GM23338 (cell line): ENCODE measurements around the gene BAIAP2. TPM values are rescaled to one million over a fixed set of nuclear protein-coding genes. Genes with fewer than 3 reads are reported as not detected.

Experiments used
- ATAC-seq: fragments of 200-7000 bp; cut with Tn5 transposase; 3 replicates; pipeline ENCODE4 v1.9.1; 2020
- DNase-seq: peaks from one replicate; pipeline ENCODE4 v3.0.0-alpha.2; 2015; ENCODE audit warnings: low spot score
- H2AFZ ChIP-seq: fragments of 200-600 bp; sonication (generic); 2 replicates; pipeline ENCODE4 v1.8.0; 2016; ENCODE audit warnings: antibody characterized with exemption, mild to moderate bottlenecking, moderate library complexity
- H3F3A ChIP-seq: fragments of 200-600 bp; sonication (generic); replicated peaks from 2 replicates; pipeline ENCODE4 v1.8.0; 2017; ENCODE audit warnings: antibody characterized with exemption, mixed run types, low read depth
- H3K27ac ChIP-seq: fragments of 200-600 bp; sonication (generic); 2 replicates; pipeline ENCODE4 v1.6.1; 2016; ENCODE audit warnings: low read depth
- H3K27me3 ChIP-seq: fragments of 200-600 bp; sonication (generic); 2 replicates; pipeline ENCODE4 v1.8.0; 2016; ENCODE audit warnings: mild to moderate bottlenecking, mixed run types, moderate library complexity; ENCODE audit not compliant: insufficient read depth
- H3K36me3 ChIP-seq: fragments of 200-600 bp; sonication (generic); 2 replicates; pipeline ENCODE4 v1.8.0; 2016; ENCODE audit warnings: mild to moderate bottlenecking; ENCODE audit not compliant: insufficient read depth
- H3K4me1 ChIP-seq: fragments of 200-600 bp; sonication (generic); 2 replicates; pipeline ENCODE4 v1.8.0; 2016; ENCODE audit warnings: mild to moderate bottlenecking, moderate library complexity; ENCODE audit not compliant: insufficient read depth
- H3K4me2 ChIP-seq: fragments of 200-600 bp; sonication (generic); 2 replicates; pipeline ENCODE4 v1.7.1; 2017; ENCODE audit warnings: mixed run types
- H3K4me3 ChIP-seq: fragments of 200-600 bp; sonication (generic); 2 replicates; pipeline ENCODE4 v1.6.1; 2016; ENCODE audit warnings: mixed run types
- H3K79me2 ChIP-seq: fragments of 200-600 bp; sonication (generic); replicated peaks from 2 replicates; pipeline ENCODE4 v1.8.0; 2017; ENCODE audit warnings: mild to moderate bottlenecking; ENCODE audit not compliant: insufficient read depth
- H3K9me2 ChIP-seq: fragments of 200-600 bp; sonication (generic); 2 replicates; pipeline ENCODE4 v1.8.0; 2017; ENCODE audit not compliant: insufficient read depth
- H4K20me1 ChIP-seq: fragments of 200-600 bp; sonication (generic); replicated peaks from 2 replicates; pipeline ENCODE4 v1.8.0; 2017; ENCODE audit warnings: mild to moderate bottlenecking; ENCODE audit not compliant: insufficient read depth
- H3K27ac Mint-ChIP-seq: 2 replicates; pipeline ENCODE4 v1.8.0; 2020; ENCODE audit warnings: inconsistent platforms, mild to moderate bottlenecking, moderate library complexity, mixed read lengths
- H3K27me3 Mint-ChIP-seq: 3 replicates; pipeline ENCODE4 v1.8.0; 2022; ENCODE audit warnings: low read depth, mild to moderate bottlenecking, moderate library complexity, mixed read lengths, inconsistent platforms; ENCODE audit not compliant: insufficient read depth, poor library complexity
- H3K36me3 Mint-ChIP-seq: 3 replicates; pipeline ENCODE4 v1.8.0; 2021; ENCODE audit warnings: low read depth, mild to moderate bottlenecking, inconsistent platforms, moderate library complexity, mixed read lengths
- H3K4me1 Mint-ChIP-seq: 3 replicates; pipeline ENCODE4 v1.8.0; 2020; ENCODE audit warnings: mild to moderate bottlenecking, inconsistent platforms, mixed read lengths
- H3K4me3 Mint-ChIP-seq: 3 replicates; pipeline ENCODE4 v1.8.0; 2021; ENCODE audit warnings: moderate library complexity, mild to moderate bottlenecking, inconsistent platforms, mixed read lengths
- H3K9me3 Mint-ChIP-seq: 3 replicates; pipeline ENCODE4 v1.8.0; 2020; ENCODE audit warnings: moderate library complexity, mild to moderate bottlenecking, inconsistent platforms, mixed read lengths
- CTCF ChIP-seq, 2 experiments: fragments of 200-600 bp in 1 of 2; sonication (generic) in 1 of 2; conservative IDR thresholded peaks; 2 replicates each; pipeline versions ENCODE4 v1.5.1 to v1.6.1; 2016 to 2017; ENCODE audit warnings: antibody characterized with exemption in 2 of 2, low read depth in 2 of 2, mild to moderate bottlenecking in 2 of 2, moderate library complexity in 1 of 2
- EZH2 ChIP-seq: fragments of 200-600 bp; sonication (generic); IDR thresholded peaks from one replicate; pipeline ENCODE4 v1.8.0; 2017; ENCODE audit warnings: antibody characterized with exemption, mild to moderate bottlenecking, low read depth; ENCODE audit not compliant: unreplicated experiment
- JUNB ChIP-seq: IDR thresholded peaks from one replicate; pipeline ENCODE4 v1.6.1; 2016; ENCODE audit warnings: antibody characterized with exemption; ENCODE audit not compliant: unreplicated experiment
- POLR2AphosphoS5 ChIP-seq: IDR thresholded peaks from 2 replicates; pipeline ENCODE4 v1.6.1; 2016; ENCODE audit warnings: antibody characterized with exemption, low read depth
- ZNF114 ChIP-seq: fragments of 250-450 bp; sonication (Bioruptor Pico); IDR thresholded peaks from 2 replicates; pipeline ENCODE4 v1.5.0; 2020; ENCODE audit warnings: mild to moderate bottlenecking, moderate library complexity
- ZNF331 ChIP-seq: fragments of 250-450 bp; sonication (Bioruptor Pico); IDR thresholded peaks from 2 replicates; pipeline ENCODE4 v1.5.0; 2020; ENCODE audit warnings: low read depth, mild to moderate bottlenecking, moderate library complexity
- ZNF462 ChIP-seq: fragments of 250-450 bp; sonication (Bioruptor Pico); IDR thresholded peaks from 2 replicates; pipeline ENCODE4 v1.5.0; 2020; ENCODE audit warnings: mild to moderate bottlenecking, moderate library complexity
- polyA plus RNA-seq: library from polyadenylated mRNA; unstranded; fragments of >200 nt; fragmentation: Nextera tagmentation; extraction: Ambion mirVana; gene quantifications from 2 replicates; pipeline ENCODE4 v1.2.1, GENCODE V29; 2016
- total RNA-seq: library from RNA; depleted of rRNA; stranded (reverse); fragments of >200 nt; shearing (Covaris generic); gene quantifications from 2 replicates; pipeline ENCODE4 v1.2.3, GENCODE V29; 2014

The BAIAP2 gene
- total and polyA plus RNA-seq, 2 experiments from 2014 or later, result 21.7 to 22.7 TPM

GRCh38 chr17:81044764-81045589 is 10.0 kb downstream of the BAIAP2 start (continued):
- TF ChIP-seq CTCF (conservative IDR thresholded peaks at IDR 0.05; ENCODE audit: low read depth in 2 of 2) (no peak), POLR2AphosphoS5 (no peak)

- H3K27ac Mint-ChIP-seq, result no peak overlapping the region
Measured at GRCh38 chr17:81045590-81046095, 10.7 kb downstream of the BAIAP2 start.

More at GRCh38 chr17:81045590-81046095, 10.7 kb downstream of the BAIAP2 start:
- DNase-seq (no peak), ATAC-seq (no peak)
- Histone ChIP-seq H3K79me2 (peaks cover 67% of the 10 kb centered on the region), H2AFZ (no peak overlapping the region), H4K20me1 (peaks cover 6% of the 10 kb centered on the region), H3K4me2 (no peak overlapping the region), H3F3A (peaks cover 4% of the 10 kb centered on the region; the same call in 1 of the 2 replicates), H3K27me3 (no peaks in the 10 kb centered on the region), H3K36me3 (no peaks in the 10 kb centered on the region), H3K4me1 (no peaks in the 10 kb centered on the region), H3K9me2 (no peaks in the 10 kb centered on the region), H3K4me3 (no peak overlapping the region), H3K27ac (no peak overlapping the region)
- Mint-ChIP-seq H3K4me3 (no peak overlapping the region), H3K27me3 (peaks cover 15% of the 10 kb centered on the region), H3K4me1 (peaks cover 12% of the 10 kb centered on the region), H3K36me3 (no peaks in the 10 kb centered on the region), H3K9me3 (no peaks in the 10 kb centered on the region)
- TF ChIP-seq ZNF114 (CRISPR knock-in tag), result no peak
- no peak for TF ChIP-seq ZNF462 (CRISPR knock-in tag)
- no peak for TF ChIP-seq EZH2
- TF ChIP-seq ZNF331 (CRISPR knock-in tag), result no peak
- TF ChIP-seq JUNB, result no peak
